ENCODE measurements around the gene ENTHD1.
"Not testable (repeated sequence)": the region's sequence is repeated elsewhere in the genome, so short reads cannot be mapped to it uniquely, and the experiment has no call there.

Gene ENTHD1

DNA sequence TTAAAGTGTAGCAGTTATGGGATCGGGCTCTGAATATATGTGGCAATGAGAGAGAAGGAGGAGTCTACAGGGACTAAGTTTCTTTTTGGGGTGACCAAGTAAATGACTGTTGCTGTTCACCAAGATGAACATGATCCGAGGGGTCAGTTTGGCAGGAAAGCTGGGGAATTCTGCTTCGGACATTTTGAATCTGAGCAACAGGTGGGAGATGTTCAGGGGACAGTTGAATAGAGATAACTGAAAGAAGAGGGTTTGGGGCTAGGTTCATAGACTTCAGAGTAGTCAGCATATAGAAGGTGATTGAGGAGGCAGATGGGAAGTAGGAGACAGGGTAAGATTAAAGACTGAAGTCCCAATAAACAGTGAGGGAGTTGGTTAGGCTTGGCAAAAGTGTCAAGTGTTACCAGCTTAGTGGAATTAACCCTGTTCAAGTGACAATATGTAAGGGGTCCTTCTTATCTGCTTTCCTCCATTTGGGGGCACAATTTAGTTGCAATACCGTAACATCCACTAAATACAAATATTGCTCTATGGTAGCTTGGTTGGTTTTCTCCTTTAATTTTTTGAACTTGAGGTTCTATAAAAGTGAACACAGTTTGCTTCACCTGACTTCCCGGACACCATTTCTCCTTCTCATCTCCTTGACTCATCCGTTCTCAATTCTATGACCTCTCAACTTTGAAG lies 2.9 kb upstream of the ENTHD1 start:
- no peak for DNase-seq

GRCh38 chr22:39895682-39896081 lies 2.1 kb upstream of the ENTHD1 start:
- no peak for DNase-seq

DNA sequence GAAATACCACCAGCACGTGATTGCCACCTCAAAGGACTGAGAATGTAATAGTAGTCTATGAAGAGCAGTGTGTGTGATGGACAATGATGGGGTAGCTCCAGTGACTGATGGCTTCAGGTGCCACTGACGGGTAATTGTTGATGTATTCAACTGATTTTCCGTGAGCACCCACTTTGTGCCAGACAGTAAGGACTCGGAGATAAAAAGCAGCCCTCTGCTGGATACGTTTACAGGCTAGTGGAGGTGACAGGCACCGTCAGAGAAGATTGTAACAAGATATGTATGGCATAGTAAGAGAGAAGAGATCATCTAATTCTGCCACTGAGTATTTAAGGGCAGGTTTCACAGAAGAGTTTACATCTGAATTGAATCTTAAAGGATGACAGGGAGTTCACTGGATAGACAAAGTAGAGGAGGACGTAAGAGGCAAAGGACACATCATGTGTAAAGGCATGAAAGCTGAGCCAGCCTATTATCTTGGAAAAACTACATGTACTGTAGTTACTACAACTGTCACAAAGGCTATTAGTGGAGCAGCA lies 1.1 kb upstream of the ENTHD1 start:
- no peak for DNase-seq

DNA sequence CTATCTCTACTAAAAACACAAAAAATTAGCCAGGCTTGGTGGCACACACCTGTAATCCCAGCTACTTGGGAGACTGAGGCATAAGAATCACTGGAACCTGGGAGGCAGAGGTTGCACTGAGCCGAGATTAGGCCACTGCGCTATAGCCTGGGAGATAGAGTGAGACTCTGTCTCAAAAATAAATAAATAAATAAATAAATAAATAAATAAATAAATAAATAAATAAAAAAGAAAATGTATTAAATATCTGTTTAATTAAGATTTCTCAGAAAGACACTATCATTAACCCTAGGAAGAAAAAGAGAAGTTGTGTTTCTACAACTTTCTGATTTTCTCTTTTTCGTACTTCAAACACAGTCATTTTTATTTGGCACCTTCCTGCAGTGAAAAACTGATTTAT lies 3.6 kb downstream of the ENTHD1 start:
- not testable (repeated sequence) for DNase-seq

GRCh38 chr22:39883057-39883456 lies 10.5 kb downstream of the ENTHD1 start:
- DNase-seq: no peak

GRCh38 chr22:39880722-39881121 lies 12.8 kb downstream of the ENTHD1 start:
- no peak for DNase-seq

GRCh38 chr22:39877079-39877845 lies 16.3 kb downstream of the ENTHD1 start:
- DNase-seq: no peak

GRCh38 chr22:39875176-39875885 lies 18.2 kb downstream of the ENTHD1 start:
- not testable (repeated sequence) for DNase-seq

DNA sequence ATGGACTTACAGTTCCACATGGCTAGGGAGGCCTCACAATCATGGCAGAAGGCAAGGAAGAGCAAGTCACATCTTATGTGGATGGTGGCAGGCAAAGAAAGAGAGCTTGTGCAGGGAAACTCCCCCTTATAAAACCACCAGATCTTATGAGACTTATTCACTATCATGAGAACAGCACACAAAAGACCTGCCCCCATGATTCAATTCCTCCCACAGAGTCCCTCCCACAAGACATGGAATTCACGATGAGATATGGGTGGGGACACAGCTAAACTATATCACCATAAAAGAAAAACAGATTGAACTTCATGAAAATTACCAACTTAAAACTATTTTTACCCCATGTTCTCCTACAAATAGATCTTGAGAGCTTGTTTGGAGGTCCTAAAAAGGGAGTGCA lies 19.6 kb downstream of the ENTHD1 start:
- DNase-seq: no peak

GRCh38 chr22:39872548-39872947 lies 21.0 kb downstream of the ENTHD1 start:
- no peak for DNase-seq

- DNase-seq: no peak
Observed at GRCh38 chr22:39871008-39871798, 22.4 kb downstream of the ENTHD1 start.

GRCh38 chr22:39869797-39870196 lies 23.8 kb downstream of the ENTHD1 start:
- DNase-seq: not testable (repeated sequence)

GRCh38 chr22:39868741-39869140 lies 24.8 kb downstream of the ENTHD1 start:
- no peak for DNase-seq

GRCh38 chr22:39859903-39860588 lies 33.5 kb downstream of the ENTHD1 start:
- peak; percentile 51 for DNase-seq

GRCh38 chr22:39856588-39856987 lies 37.0 kb downstream of the ENTHD1 start:
- DNase-seq: no peak

GRCh38 chr22:39852799-39853198 lies 40.8 kb downstream of the ENTHD1 start:
- DNase-seq: no peak

DNA sequence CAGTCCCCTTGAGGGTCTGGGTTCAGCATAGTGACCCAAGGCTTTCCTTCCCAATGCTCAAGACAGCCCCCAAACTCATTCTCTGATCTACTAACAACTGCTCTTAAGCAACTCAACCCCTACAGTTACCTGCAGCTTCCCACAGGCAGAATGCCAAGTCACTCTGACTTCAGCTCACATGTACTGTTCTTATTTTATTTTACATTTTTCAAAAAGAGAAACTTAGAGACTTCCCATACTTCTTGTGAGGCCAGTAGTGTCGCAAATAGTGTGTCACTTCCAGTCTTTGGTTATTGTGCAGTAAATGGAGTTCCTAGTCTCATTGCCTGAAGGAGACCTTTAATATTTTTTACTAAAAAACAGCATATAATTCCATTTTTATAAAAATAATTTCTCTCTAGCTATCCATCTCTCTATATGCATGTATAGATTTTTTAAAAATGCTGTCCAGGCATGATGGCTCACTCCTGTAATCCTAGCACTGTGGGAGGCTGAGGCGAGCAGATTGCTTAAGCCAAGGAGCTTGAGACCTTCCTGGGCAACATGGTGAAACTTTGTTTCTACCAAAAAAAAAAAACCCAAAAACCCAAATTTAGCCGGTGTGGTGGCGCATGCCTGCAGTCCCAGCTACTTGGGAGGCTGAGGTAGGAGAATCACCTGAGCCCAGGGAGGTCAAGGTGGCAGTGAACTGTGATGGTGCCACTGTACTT lies 41.8 kb downstream of the ENTHD1 start:
- DNase-seq: no peak

GRCh38 chr22:39847477-39847876 lies 46.1 kb downstream of the ENTHD1 start:
- DNase-seq: no peak

DNA sequence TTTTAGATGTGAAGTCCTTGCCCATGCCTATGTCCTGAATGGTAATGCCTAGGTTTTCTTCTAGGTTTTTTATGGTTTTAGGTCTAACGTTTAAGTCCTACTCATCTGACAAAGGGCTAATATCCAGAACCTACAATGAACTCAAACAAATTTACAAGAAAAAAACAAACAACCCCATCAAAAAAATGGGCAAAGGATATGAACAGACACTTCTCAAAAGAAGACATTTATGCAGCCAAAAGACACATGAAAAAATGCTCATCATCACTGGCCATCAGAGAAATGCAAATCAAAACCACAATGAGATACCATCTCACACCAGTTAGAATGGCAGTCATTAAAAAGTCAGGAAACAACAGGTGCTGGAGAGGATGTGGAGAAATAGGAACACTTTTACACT lies 47.0 kb downstream of the ENTHD1 start:
- DNase-seq: not testable (repeated sequence)

DNA sequence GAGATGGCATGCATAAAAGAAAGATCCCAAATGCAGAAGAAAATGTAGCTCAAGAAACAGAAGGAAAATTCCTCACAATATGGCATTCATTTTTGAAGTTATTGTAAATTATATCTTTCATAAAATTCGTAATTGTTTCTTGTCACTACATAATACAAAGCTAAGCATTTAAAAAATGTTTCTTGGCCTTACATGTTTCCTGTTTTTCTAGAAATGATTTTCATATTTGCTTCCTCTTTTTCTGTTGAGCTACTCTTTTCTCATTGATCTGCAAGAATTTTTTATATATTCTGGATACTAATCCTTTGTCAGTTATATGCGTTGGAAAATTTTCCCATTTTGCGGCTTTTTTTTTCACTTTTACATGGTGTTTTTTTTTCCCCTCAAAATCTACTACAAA lies 48.0 kb downstream of the ENTHD1 start:
- no peak for DNase-seq

DNA sequence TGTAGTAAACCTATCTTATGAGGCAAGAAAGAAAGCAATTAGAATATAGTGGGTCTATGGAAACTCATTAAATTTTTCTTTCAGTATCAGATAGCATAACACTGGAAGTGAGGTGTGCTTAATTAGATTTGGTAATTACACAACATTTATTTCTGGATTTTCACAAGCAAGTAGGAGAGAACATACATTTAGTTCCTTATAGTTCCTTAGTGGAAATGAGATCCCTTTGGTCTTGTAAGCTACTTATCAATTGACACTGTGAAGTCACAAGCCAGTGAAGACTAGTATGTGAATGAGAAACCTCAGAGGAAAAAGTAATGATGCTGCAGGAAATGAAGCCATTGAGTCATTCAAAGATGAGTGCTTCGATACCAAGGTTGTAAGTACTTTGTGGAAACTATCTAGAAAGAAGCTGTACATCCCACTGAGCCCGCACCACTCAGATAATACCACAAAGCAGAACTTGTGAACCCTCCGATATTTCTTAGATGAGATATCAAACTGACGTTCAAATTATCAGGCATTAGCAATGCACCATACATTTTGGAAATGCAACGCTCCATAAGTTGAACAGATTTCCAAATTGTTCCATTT lies 53.5 kb downstream of the ENTHD1 start:
- peak; percentile 85 for DNase-seq

All from activated CD4-positive, alpha-beta T cell treated with anti-CD3 and anti-CD28 coated beads, Interleukin-2, amount 50 U/mL, for 16 hours (primary cell).